ENCODE measurements around the gene BCLAF1.

GRCh38 chr6:136337121-136337520 lies 47.5 kb upstream of the BCLAF1 start:
- TF ChIP-seq EZH2 (IDR thresholded peaks at IDR 0.05; ENCODE audit: borderline replicate concordance, low read depth, low read length): no peak
- no peak for TF ChIP-seq HNRNPK (IDR thresholded peaks at IDR 0.05; ENCODE audit: low read depth, low read length, poor library complexity, severe bottlenecking)
- no peak for TF ChIP-seq MEF2D (tag; conservative IDR thresholded peaks at IDR 0.05; ENCODE audit: low read depth)
- no peak for TF ChIP-seq CBX3 (IDR thresholded peaks at IDR 0.05; ENCODE audit: borderline replicate concordance in 1 of 2, low read length in 2 of 2)
- TF ChIP-seq CTCF (IDR thresholded peaks at IDR 0.05 in 2 of 3, conservative IDR thresholded peaks at IDR 0.05 in 1 of 3; ENCODE audit: insufficient read depth in 2 of 3, low read depth in 1 of 3, low read length in 3 of 3): no peak
- TF ChIP-seq, protein P1, sequence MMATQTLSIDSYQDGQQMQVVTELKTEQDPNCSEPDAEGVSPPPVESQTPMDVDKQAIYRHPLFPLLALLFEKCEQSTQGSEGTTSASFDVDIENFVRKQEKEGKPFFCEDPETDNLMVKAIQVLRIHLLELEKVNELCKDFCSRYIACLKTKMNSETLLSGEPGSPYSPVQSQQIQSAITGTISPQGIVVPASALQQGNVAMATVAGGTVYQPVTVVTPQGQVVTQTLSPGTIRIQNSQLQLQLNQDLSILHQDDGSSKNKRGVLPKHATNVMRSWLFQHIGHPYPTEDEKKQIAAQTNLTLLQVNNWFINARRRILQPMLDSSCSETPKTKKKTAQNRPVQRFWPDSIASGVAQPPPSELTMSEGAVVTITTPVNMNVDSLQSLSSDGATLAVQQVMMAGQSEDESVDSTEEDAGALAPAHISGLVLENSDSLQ (IDR thresholded peaks at IDR 0.05): no peak
- TF ChIP-seq SMARCA4 (IDR thresholded peaks at IDR 0.05): no peak
- TF ChIP-seq MTA2 (IDR thresholded peaks at IDR 0.05; ENCODE audit: low read depth): no peak
